Prostate gland (tissue), 2 donors: ENCODE measurements around the gene SPATS2.

ENCODE experiments used
- CTCF ChIP-seq, 4 experiments: fragments of 200-600 bp in 2 of 4; fragments of 450-650 bp in 2 of 4; sonication (generic) in 2 of 4; IDR thresholded peaks; 1 replicate in 3 of 4; 2 replicates in 1 of 4; pipeline ENCODE4 v1.5.1; 2016 to 2019; ENCODE audit warnings: antibody characterized with exemption in 4 of 4, mild to moderate bottlenecking in 2 of 4, moderate library complexity in 2 of 4
- POLR2A ChIP-seq: fragments of 450-650 bp; IDR thresholded peaks from one replicate; pipeline ENCODE4 v1.6.1; 2016; ENCODE audit warnings: antibody characterized with exemption, mild to moderate bottlenecking

DNA sequence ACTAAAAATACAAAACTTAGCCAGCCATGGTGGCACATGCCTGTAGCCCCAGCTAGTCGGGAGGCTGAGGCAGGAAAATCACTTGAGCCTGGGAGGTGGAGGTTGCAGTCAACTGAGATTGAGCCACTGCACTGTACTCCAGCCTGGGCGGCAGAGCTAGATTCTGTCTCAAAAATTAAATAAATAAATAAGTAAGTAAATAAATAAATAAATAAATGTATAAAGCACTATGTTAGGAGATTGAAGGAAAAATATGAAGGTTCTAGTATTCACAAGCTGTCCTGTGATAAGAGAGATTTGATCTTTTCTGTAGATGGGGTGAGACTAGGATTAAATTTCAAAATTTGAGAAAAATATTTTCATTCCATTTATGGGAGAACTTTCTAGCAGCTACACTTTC is 14.9 kb upstream of the SPATS2 start:
- TF ChIP-seq POLR2A (no peak), CTCF (IDR thresholded peaks at IDR 0.05) (no peak)
